ENCODE results near the gene ZFP36L1.

- TF ChIP-seq CTCF (IDR thresholded peaks at IDR 0.05; ENCODE audit: low read length): no peak
- no peak for TF ChIP-seq EZH2 (IDR thresholded peaks at IDR 0.05; ENCODE audit: borderline replicate concordance, low read length)
Measured at GRCh38 chr14:68792979-68793733, at the start of gene ZFP36L1.

Measured in OCI-LY1 (cell line).